Stomach (tissue), 9 donors: ENCODE measurements around the gene PRUNE2. TPM values are rescaled to one million over a fixed set of nuclear protein-coding genes. Genes with fewer than 3 reads are reported as not detected.

Experiments used
- DNase-seq, 2 donors: peaks; one replicate each; pipeline versions ENCODE4 v3.0.0 to v3.0.0-alpha.2; 2013 to 2019
- H3K27ac ChIP-seq, 5 donors: fragments of 200-600 bp in 4 of 5; sonication (generic) in 4 of 5; one replicate each; pipeline ENCODE4 v1.5.1; 2013 to 2019; ENCODE audit warnings: mild to moderate bottlenecking in 1 of 5, moderate library complexity in 1 of 5
- H3K27me3 ChIP-seq, 3 donors: fragments of 200-600 bp; sonication (generic); one replicate each; pipeline ENCODE4 v1.5.1; 2017 to 2019; ENCODE audit warnings: mixed run types in 1 of 3
- H3K36me3 ChIP-seq, 4 donors: fragments of 200-600 bp; sonication (generic); 1 replicate in 3 of 4; 2 replicates in 1 of 4; pipeline ENCODE4 v1.5.1; 2016 to 2019
- H3K4me1 ChIP-seq, 4 donors: fragments of 200-600 bp; sonication (generic); one replicate each; pipeline ENCODE4 v1.5.1; 2016 to 2019
- H3K4me3 ChIP-seq, 4 donors: fragments of 200-600 bp; sonication (generic) in 3 of 4; one replicate each; pipeline ENCODE4 v1.5.1; 2016 to 2019; ENCODE audit warnings: mild to moderate bottlenecking in 1 of 4
- H3K9me3 ChIP-seq, 4 donors: fragments of 200-600 bp; sonication (generic); one replicate each; pipeline ENCODE4 v1.5.1; 2016 to 2019
- CTCF ChIP-seq, 7 experiments: fragments of 450-650 bp in 4 of 7; fragments of 200-600 bp in 3 of 7; sonication (generic) in 3 of 7; IDR thresholded peaks; one replicate each; pipeline ENCODE4 v1.5.1; 2016 to 2019; ENCODE audit warnings: antibody characterized with exemption in 7 of 7, control low read depth in 2 of 7, mild to moderate bottlenecking in 1 of 7
- EP300 ChIP-seq: sonication (generic); formaldehyde crosslinking; IDR thresholded peaks from one replicate; pipeline ENCODE4 v1.6.1; 2017; ENCODE audit warnings: antibody characterized with exemption
- POLR2A ChIP-seq, 4 donors: fragments of 450-650 bp; IDR thresholded peaks; one replicate each; pipeline ENCODE4 v1.6.1; 2016; ENCODE audit warnings: antibody characterized with exemption in 4 of 4, control low read depth in 2 of 4, mild to moderate bottlenecking in 1 of 4, moderate library complexity in 1 of 4
- POLR2AphosphoS5 ChIP-seq, 3 donors: sonication (generic); formaldehyde crosslinking; IDR thresholded peaks; one replicate each; pipeline ENCODE4 v1.6.1; 2016; ENCODE audit warnings: antibody characterized with exemption in 3 of 3
- WGBS, 5 donors: extraction: QIAGEN DNeasy Blood & Tissue Kit in 3 of 5; methylation state at CpG; one replicate each; pipeline versions ENCODE4 v1.1.5 to v1.1.7; 2013 to 2018; 5-methylcytosine and 5-hydroxymethylcytosine counted together
- intact Hi-C: fragments of 100-400 bp; cut with DNase I; formaldehyde crosslinking; loops from one replicate; pipeline ENCODE4 v1.15.1; 2023; ENCODE audit warnings: low total_unique reads
- polyA plus RNA-seq, 3 donors: library from polyadenylated mRNA; stranded (reverse); fragments of 200-250 nt; gene quantifications; one replicate each; pipeline ENCODE4 v1.2.3, GENCODE V29; 2013
- total RNA-seq, 5 donors: library from RNA; depleted of rRNA; stranded (reverse); fragments of >200 nt; gene quantifications; one replicate each; pipeline versions ENCODE4 v1.1.0 to v1.2.3, GENCODE V29; 2014 to 2016
- donor health status: healthy with polysubstance abuse.
- donor health status: Bipolar disorder and iron deficiency.
- donor health status: healthy.

PRUNE2 gene
- total and polyA plus RNA-seq, 8 donors: 2.6 to 311 (median 75.4) TPM

GRCh38 chr9:76654575-76654974 is 251.3 kb downstream of the PRUNE2 start:
- Histone ChIP-seq H3K4me1 (peaks cover 12 to 92% (median 53%) of the 10 kb centered on the region in 4 donors), H3K27me3 (no peaks in the 10 kb centered on the region), H3K36me3 (peaks cover 0 to 8% (median 0%) of the 10 kb centered on the region in 4 donors), H3K4me3 (no peak overlapping the region), H3K9me3 (no peaks in the 10 kb centered on the region), H3K27ac (peak overlapping the region in 3 of 5 donors; percentile 44 to 58 (median 48))
- TF ChIP-seq CTCF (IDR thresholded peaks at IDR 0.05) (no peak), EP300 (no peak), POLR2AphosphoS5 (IDR thresholded peaks at IDR 0.05) (peak in 1 of 3 donors; percentile 62), POLR2A (IDR thresholded peaks at IDR 0.05) (no peak)
- intact Hi-C loops: no loop called here
- WGBS, 5 donors: 39 to 67% (median 59%) methylated on average over 1 of the region's 1 CpG
- DNase-seq: no peak

DNA sequence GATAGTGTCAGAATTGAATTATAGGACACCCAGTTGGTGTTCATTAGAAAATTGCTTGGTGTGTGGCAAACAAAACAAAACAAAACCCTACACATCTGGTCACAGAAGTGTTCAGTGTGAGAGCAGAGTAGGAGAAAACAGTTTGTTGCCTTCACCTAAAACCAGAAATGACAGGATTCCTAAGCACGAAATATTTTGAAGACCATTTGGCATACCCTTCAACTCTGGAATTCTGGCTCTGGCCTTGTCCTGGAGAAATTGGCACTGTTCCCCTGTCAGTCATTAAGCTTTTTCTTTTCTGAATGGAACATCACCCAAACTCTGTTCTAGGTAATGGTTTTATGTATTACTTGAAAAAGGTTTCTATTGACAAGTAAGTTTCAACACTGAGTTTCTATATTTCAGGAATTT is 251.9 kb downstream of the PRUNE2 start:
- Histone ChIP-seq H3K4me3 (no peak overlapping the region), H3K27ac (peak overlapping the region in 3 of 5 donors; percentile 44 to 58 (median 48)), H3K36me3 (peaks cover 0 to 8% (median 0%) of the 10 kb centered on the region in 4 donors), H3K4me1 (peaks cover 12 to 90% (median 52%) of the 10 kb centered on the region in 4 donors), H3K27me3 (no peaks in the 10 kb centered on the region), H3K9me3 (no peaks in the 10 kb centered on the region)
- intact Hi-C loops: no loop called here
- no peak for DNase-seq
- 35 to 63% (median 53%) methylated on average over 1 of the region's 1 CpG for WGBS, 5 donors
- no peak for TF ChIP-seq CTCF (IDR thresholded peaks at IDR 0.05)
- TF ChIP-seq POLR2A (IDR thresholded peaks at IDR 0.05): no peak
- TF ChIP-seq EP300: no peak
- TF ChIP-seq POLR2AphosphoS5 (IDR thresholded peaks at IDR 0.05): no peak

DNA sequence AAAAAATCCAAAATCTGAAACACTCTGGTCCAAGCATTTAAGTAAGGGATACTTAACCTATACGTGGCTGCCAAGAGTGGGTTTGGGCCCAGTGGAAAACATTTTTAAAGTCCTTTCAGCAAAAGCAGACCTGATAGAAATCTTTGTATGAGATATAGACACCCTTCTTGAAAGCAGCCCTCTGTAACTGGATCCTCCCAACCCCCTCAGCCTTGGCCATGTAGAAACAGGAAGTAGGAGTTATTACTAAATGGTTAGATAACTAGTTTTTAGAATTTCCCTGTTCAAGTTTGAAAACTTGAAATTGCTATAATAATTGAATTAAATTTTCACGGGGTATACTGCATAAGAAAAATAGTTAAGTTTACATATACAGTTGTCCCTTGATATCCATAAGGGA is 253.0 kb downstream of the PRUNE2 start:
- 56 to 85% (median 77%) methylated on average over 2 of the region's 2 CpGs for WGBS, 5 donors
- no peak for DNase-seq
- no peaks in the 10 kb centered on the region for H3K9me3 ChIP-seq
- no peaks in the 10 kb centered on the region for H3K27me3 ChIP-seq
- peaks cover 0 to 15% (median 6%) of the 10 kb centered on the region in 4 donors for H3K36me3 ChIP-seq
- peaks cover 8 to 79% (median 45%) of the 10 kb centered on the region in 4 donors for H3K4me1 ChIP-seq
- no peak overlapping the region for H3K27ac ChIP-seq
- intact Hi-C loops: no loop called here
- H3K4me3 ChIP-seq: no peak overlapping the region
- TF ChIP-seq EP300: no peak
- TF ChIP-seq CTCF (IDR thresholded peaks at IDR 0.05): no peak
- TF ChIP-seq POLR2AphosphoS5 (IDR thresholded peaks at IDR 0.05): no peak
- TF ChIP-seq POLR2A (IDR thresholded peaks at IDR 0.05): no peak

GRCh38 chr9:76651119-76651705 is 254.7 kb downstream of the PRUNE2 start:
- intact Hi-C loops: no loop called here
- peak overlapping the region in 4 of 5 donors; percentile 11 to 63 (median 51) for H3K27ac ChIP-seq
- no peaks in the 10 kb centered on the region for H3K9me3 ChIP-seq
- H3K4me3 ChIP-seq: peak overlapping the region; percentile 15 to 30 (median 17)
- DNase-seq: peak in 1 of 2 donors; percentile 36
- no peak for TF ChIP-seq CTCF (IDR thresholded peaks at IDR 0.05)
- TF ChIP-seq POLR2A (IDR thresholded peaks at IDR 0.05): no peak
- no peak for TF ChIP-seq POLR2AphosphoS5 (IDR thresholded peaks at IDR 0.05)
- TF ChIP-seq EP300: no peak
- no peaks in the 10 kb centered on the region for H3K27me3 ChIP-seq
- H3K36me3 ChIP-seq: peaks cover 0 to 17% (median 9%) of the 10 kb centered on the region in 4 donors
- peaks cover 6 to 62% (median 35%) of the 10 kb centered on the region in 4 donors for H3K4me1 ChIP-seq
- 24 to 39% (median 34%) methylated on average over 4 of the region's 4 CpGs for WGBS, 5 donors
